AG09309 (cell line): ENCODE measurements around the gene SLFN5.
"Not testable (repeated sequence)": the region's sequence is repeated elsewhere in the genome, so short reads cannot be mapped to it uniquely, and the experiment has no call there.

Experiments used
- DNase-seq: peaks from one replicate; pipeline ENCODE4 v3.0.0-alpha.2; 2010; ENCODE audit warnings: low read depth
- H3K4me3 ChIP-seq: 2 replicates; pipeline ENCODE4 v1.5.1; 2011; ENCODE audit warnings: mild to moderate bottlenecking, low read depth, low read length, moderate library complexity; ENCODE audit not compliant: control insufficient read depth
- CTCF ChIP-seq: IDR thresholded peaks from 2 replicates; pipeline ENCODE4 v1.5.1; 2011; ENCODE audit warnings: mild to moderate bottlenecking, low read depth, low read length, inconsistent platforms; ENCODE audit not compliant: insufficient read depth, control insufficient read depth; ENCODE audit errors: missing control alignments

Gene SLFN5

GRCh38 chr17:35214631-35215273 is 28.1 kb upstream of the SLFN5 start:
- no peak for TF ChIP-seq CTCF

GRCh38 chr17:35217107-35217506 is 25.8 kb upstream of the SLFN5 start:
- TF ChIP-seq CTCF: no peak
- DNase-seq: no peak
- no peak overlapping the region for H3K4me3 ChIP-seq

More at GRCh38 chr17:35214631-35215273, 28.1 kb upstream of the SLFN5 start:
- no peak overlapping the region for H3K4me3 ChIP-seq
- DNase-seq: no peak

DNA sequence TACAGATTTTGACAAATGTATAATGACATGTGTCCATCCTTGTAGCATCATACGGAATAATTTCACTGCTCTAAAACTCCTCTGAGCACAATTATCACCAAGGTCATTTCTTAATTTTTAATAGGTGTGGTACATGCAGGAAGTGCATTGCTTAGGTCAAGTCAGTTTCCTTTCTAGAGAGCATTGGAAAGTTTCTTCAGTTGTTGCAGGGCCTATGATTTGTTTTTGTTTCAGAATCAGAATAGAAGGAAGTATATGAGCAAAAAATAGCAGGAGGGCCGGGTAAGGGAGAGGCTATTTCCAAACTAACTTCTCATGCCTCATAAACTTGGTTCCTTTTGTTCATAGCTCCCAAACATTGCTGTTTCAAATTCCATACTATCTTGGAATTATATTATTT is 24.0 kb upstream of the SLFN5 start:
- no peak overlapping the region for H3K4me3 ChIP-seq
- DNase-seq: no peak
- TF ChIP-seq CTCF: no peak

GRCh38 chr17:35222452-35222851 is 20.4 kb upstream of the SLFN5 start:
- no peak overlapping the region for H3K4me3 ChIP-seq
- DNase-seq: no peak
- no peak for TF ChIP-seq CTCF

DNA sequence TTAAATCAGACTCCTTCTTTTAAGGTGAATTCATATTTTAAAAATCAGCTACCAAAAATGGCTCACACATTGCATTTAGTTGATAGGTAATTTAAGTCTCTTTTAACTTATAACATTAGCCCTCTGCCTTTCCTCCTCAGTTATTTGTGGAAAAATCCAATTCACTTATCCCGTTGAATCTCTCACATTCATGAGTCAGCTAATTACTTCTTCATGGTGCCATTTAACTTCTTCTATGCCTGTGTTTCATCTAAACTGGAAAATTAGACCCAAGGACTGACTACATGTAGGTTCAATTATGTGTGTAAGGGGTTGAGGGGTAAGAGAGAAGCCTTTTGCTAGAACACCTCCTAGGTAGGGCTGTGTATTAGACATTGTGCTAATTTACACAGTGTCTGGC is 18.4 kb upstream of the SLFN5 start:
- TF ChIP-seq CTCF: no peak
- DNase-seq: no peak
- no peak overlapping the region for H3K4me3 ChIP-seq

DNA sequence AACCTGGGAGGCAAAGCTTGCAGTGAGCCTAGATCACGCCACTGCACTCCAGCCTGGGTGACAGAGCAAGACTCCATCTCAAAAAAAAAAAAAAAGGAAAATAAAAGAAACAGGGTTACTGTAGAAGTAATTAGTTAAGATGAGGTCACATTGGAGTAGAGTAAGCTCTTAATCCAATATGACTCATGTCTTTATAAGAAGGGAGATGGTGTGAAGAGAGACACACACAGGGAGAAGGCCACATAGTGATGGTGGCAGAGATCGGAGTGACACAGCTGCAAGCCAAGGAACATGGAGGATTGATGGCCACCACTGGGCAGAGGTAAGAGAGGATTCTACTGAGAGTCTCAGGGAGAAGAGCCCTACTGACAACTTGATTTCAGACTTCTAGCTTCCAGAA is 15.3 kb upstream of the SLFN5 start:
- DNase-seq: no peak
- no peak overlapping the region for H3K4me3 ChIP-seq
- TF ChIP-seq CTCF: no peak

GRCh38 chr17:35229638-35230037 is 13.2 kb upstream of the SLFN5 start:
- H3K4me3 ChIP-seq: no peak overlapping the region
- no peak for DNase-seq
- no peak for TF ChIP-seq CTCF

- DNase-seq, H3K4me3 ChIP-seq: not testable (repeated sequence)
These were observed 8.6 kb upstream of the SLFN5 start for GRCh38 chr17:35234315-35234714.
